MM.1S (cell line): Measurements from ENCODE around the gene CACNA1I.

ENCODE experiments used
- DNase-seq: peaks from one replicate; pipeline ENCODE4 v3.0.0-alpha.2; 2015
- H2AFZ ChIP-seq: fragments of 300-600 bp; sonication (generic); 2 replicates; pipeline ENCODE4 v1.6.0; 2016; ENCODE audit warnings: antibody characterized with exemption, low read length
- H3F3A ChIP-seq: fragments of 300-600 bp; sonication (generic); 2 replicates; pipeline ENCODE4 v1.6.1; 2016; ENCODE audit warnings: mild to moderate bottlenecking, antibody characterized with exemption, low read length, moderate library complexity, mixed read lengths; ENCODE audit not compliant: insufficient read depth
- H3K27ac ChIP-seq: fragments of 300-600 bp; sonication (generic); 2 replicates; pipeline ENCODE4 v1.5.1; 2016; ENCODE audit warnings: mild to moderate bottlenecking, low read length
- H3K27me3 ChIP-seq: fragments of 300-600 bp; sonication (generic); replicated peaks from 2 replicates; pipeline ENCODE4 v1.6.0; 2016; ENCODE audit warnings: low read length; ENCODE audit not compliant: insufficient read depth
- H3K36me3 ChIP-seq: fragments of 300-600 bp; sonication (generic); replicated peaks from 2 replicates; pipeline ENCODE4 v1.6.1; 2016; ENCODE audit warnings: mild to moderate bottlenecking, low read length, mixed read lengths; ENCODE audit not compliant: insufficient read depth
- H3K4me1 ChIP-seq: fragments of 300-600 bp; sonication (generic); 2 replicates; pipeline ENCODE4 v1.6.1; 2016; ENCODE audit warnings: low read length, mixed read lengths
- H3K4me2 ChIP-seq: fragments of 300-600 bp; sonication (generic); 2 replicates; pipeline ENCODE4 v1.6.0; 2016; ENCODE audit warnings: low read depth, low read length
- H3K4me3 ChIP-seq: fragments of 300-600 bp; sonication (generic); 2 replicates; pipeline ENCODE4 v1.5.1; 2016; ENCODE audit warnings: low read length, mixed read lengths
- H3K79me2 ChIP-seq: fragments of 300-600 bp; sonication (generic); 2 replicates; pipeline ENCODE4 v1.6.1; 2016; ENCODE audit warnings: mixed run types, low read length, mixed read lengths
- H3K9ac ChIP-seq: fragments of 300-600 bp; sonication (generic); 2 replicates; pipeline ENCODE4 v1.6.1; 2016; ENCODE audit warnings: low read length, mixed read lengths
- H3K9me2 ChIP-seq: fragments of 300-600 bp; sonication (generic); replicated peaks from 2 replicates; pipeline ENCODE4 v1.6.1; 2016; ENCODE audit warnings: mild to moderate bottlenecking, low read length, mixed read lengths; ENCODE audit not compliant: insufficient read depth
- H3K9me3 ChIP-seq: fragments of 300-600 bp; sonication (generic); replicated peaks from 2 replicates; pipeline ENCODE4 v1.6.1; 2016; ENCODE audit warnings: mild to moderate bottlenecking, low read length, mixed read lengths; ENCODE audit not compliant: insufficient read depth
- H4K20me1 ChIP-seq: fragments of 300-600 bp; sonication (generic); 2 replicates; pipeline ENCODE4 v1.6.1; 2016; ENCODE audit warnings: mild to moderate bottlenecking, low read length, moderate library complexity, mixed read lengths; ENCODE audit not compliant: insufficient read depth
- CTCF ChIP-seq: fragments of 300-600 bp; sonication (generic); IDR thresholded peaks from 2 replicates; pipeline ENCODE4 v1.5.1; 2016; ENCODE audit warnings: antibody characterized with exemption, low read length, mixed read lengths
- EZH2 ChIP-seq: fragments of 300-600 bp; sonication (generic); optimal IDR thresholded peaks from 2 replicates; pipeline ENCODE3; 2017; ENCODE audit warnings: low read depth, mild to moderate bottlenecking, antibody characterized with exemption, low read length, mixed read lengths
- EZH2phosphoT487 ChIP-seq: fragments of 300-600 bp; sonication (generic); IDR thresholded peaks from 2 replicates; pipeline ENCODE4 v1.6.1; 2018; ENCODE audit warnings: antibody characterized with exemption, low read length

The CACNA1I gene

GRCh38 chr22:39565414-39565944 lies 5.1 kb upstream of the CACNA1I start:
- DNase-seq: no peak
- H3K4me1 ChIP-seq: peaks cover 13% of the 10 kb centered on the region
- H3K36me3 ChIP-seq: no peaks in the 10 kb centered on the region
- no peak for TF ChIP-seq EZH2
- no peak for TF ChIP-seq EZH2phosphoT487
- TF ChIP-seq CTCF: no peak
- H3K27ac ChIP-seq: no peak overlapping the region
- H3F3A ChIP-seq: no peaks in the 10 kb centered on the region
- no peak overlapping the region for H3K9ac ChIP-seq
- H3K27me3 ChIP-seq: peaks cover 19% of the 10 kb centered on the region; the same call in 1 of the 2 replicates
- H3K9me2 ChIP-seq: no peaks in the 10 kb centered on the region
- no peak overlapping the region for H2AFZ ChIP-seq
- H3K9me3 ChIP-seq: no peaks in the 10 kb centered on the region
- no peaks in the 10 kb centered on the region for H4K20me1 ChIP-seq
- H3K4me2 ChIP-seq: no peak overlapping the region
- H3K4me3 ChIP-seq: no peak overlapping the region
- no peaks in the 10 kb centered on the region for H3K79me2 ChIP-seq

GRCh38 chr22:39567135-39567946 lies 3.2 kb upstream of the CACNA1I start:
- Histone ChIP-seq H4K20me1 (no peaks in the 10 kb centered on the region), H3K9ac (no peak overlapping the region; the same call in 1 of the 2 replicates), H3K9me2 (no peaks in the 10 kb centered on the region), H3K79me2 (no peaks in the 10 kb centered on the region), H3K27ac (peak overlapping the region; percentile 49; the same call in 1 of the 2 replicates), H3F3A (no peaks in the 10 kb centered on the region), H2AFZ (peak overlapping the region; percentile 51), H3K4me3 (no peak overlapping the region; the same call in 1 of the 2 replicates), H3K9me3 (no peaks in the 10 kb centered on the region), H3K4me2 (peak overlapping the region; percentile 61), H3K27me3 (0 out of 2 replicates have a peak, but pooled peaks cover under 1% of the 10 kb centered on the region), H3K36me3 (no peaks in the 10 kb centered on the region), H3K4me1 (peaks cover 13% of the 10 kb centered on the region)
- peak; percentile 88 for DNase-seq
- TF ChIP-seq EZH2phosphoT487 (no peak), EZH2 (no peak), CTCF (no peak)

- no peak overlapping the region for H3K9ac ChIP-seq
- no peak for TF ChIP-seq EZH2
- TF ChIP-seq EZH2phosphoT487: no peak
- TF ChIP-seq CTCF: no peak
- no peaks in the 10 kb centered on the region for H4K20me1 ChIP-seq
- no peaks in the 10 kb centered on the region for H3K36me3 ChIP-seq
- no peak overlapping the region for H3K4me3 ChIP-seq
- no peak for DNase-seq
- no peak overlapping the region for H3K27ac ChIP-seq
- peaks cover under 1% of the 10 kb centered on the region; the same call in 1 of the 2 replicates for H3K27me3 ChIP-seq
- no peaks in the 10 kb centered on the region for H3K79me2 ChIP-seq
- no peaks in the 10 kb centered on the region for H3K9me2 ChIP-seq
- H3F3A ChIP-seq: no peaks in the 10 kb centered on the region
- H2AFZ ChIP-seq: no peak overlapping the region
- H3K4me1 ChIP-seq: peaks cover 13% of the 10 kb centered on the region
- no peaks in the 10 kb centered on the region for H3K9me3 ChIP-seq
- no peak overlapping the region; the same call in 1 of the 2 replicates for H3K4me2 ChIP-seq
Observed at GRCh38 chr22:39568278-39568981, 2.1 kb upstream of the CACNA1I start.
